Upper lobe of left lung (tissue), 6 donors: ENCODE data around the gene ASTL. TPM values are rescaled to one million over a fixed set of nuclear protein-coding genes. Genes with fewer than 3 reads are reported as not detected.

Experiments
- ATAC-seq, 2 donors: fragments of 200-7000 bp; cut with Tn5 transposase; one replicate each; pipeline ENCODE4 v1.9.1; 2022; ENCODE audit warnings: mild to moderate bottlenecking in 2 of 2, moderate library complexity in 2 of 2; ENCODE audit not compliant: low FRiP score in 2 of 2
- DNase-seq, 2 donors: peaks; one replicate each; pipeline ENCODE4 v3.0.0-alpha.2; 2019 to 2020
- H3K27ac ChIP-seq, 4 donors: fragments of 200-600 bp; sonication (generic); one replicate each; pipeline ENCODE4 v1.5.1; 2016 to 2019
- H3K27me3 ChIP-seq, 4 donors: fragments of 200-600 bp; sonication (generic); one replicate each; pipeline ENCODE4 v1.5.1; 2017 to 2019
- H3K36me3 ChIP-seq, 4 donors: fragments of 200-600 bp; sonication (generic); one replicate each; pipeline ENCODE4 v1.5.1; 2016 to 2019
- H3K4me1 ChIP-seq, 4 donors: fragments of 200-600 bp; sonication (generic); one replicate each; pipeline ENCODE4 v1.5.1; 2018 to 2019
- H3K4me3 ChIP-seq, 4 donors: fragments of 200-600 bp; sonication (generic); one replicate each; pipeline ENCODE4 v1.5.1; 2017 to 2019; ENCODE audit warnings: mild to moderate bottlenecking in 2 of 4, moderate library complexity in 1 of 4
- H3K9me3 ChIP-seq, 4 donors: fragments of 200-600 bp; sonication (generic); one replicate each; pipeline ENCODE4 v1.5.1; 2018 to 2019
- EP300 ChIP-seq, 4 donors: sonication (generic); formaldehyde crosslinking; IDR thresholded peaks; one replicate each; pipeline ENCODE4 v1.5.1; 2017; ENCODE audit warnings: antibody characterized with exemption in 4 of 4, control low read depth in 2 of 4
- POLR2A ChIP-seq, 4 donors: fragments of 450-650 bp; IDR thresholded peaks; one replicate each; pipeline ENCODE4 v1.5.1; 2016 to 2017; ENCODE audit warnings: antibody characterized with exemption in 4 of 4, mild to moderate bottlenecking in 2 of 4
- POLR2AphosphoS5 ChIP-seq, 2 donors: sonication (generic); formaldehyde crosslinking; IDR thresholded peaks; one replicate each; pipeline ENCODE4 v1.5.1; 2017; ENCODE audit warnings: antibody characterized with exemption in 2 of 2
- WGBS, 2 donors: methylation state at CpG; one replicate each; pipeline ENCODE4 v1.1.5; 2017 to 2018; 5-methylcytosine and 5-hydroxymethylcytosine counted together
- total RNA-seq, 6 donors: library from RNA; depleted of rRNA in 4 of 6; stranded (reverse); fragments of >200 nt in 4 of 6; gene quantifications; one replicate each; pipeline versions ENCODE4 v1.1.0 to v1.2.1, GENCODE V29; 2016 to 2021
- TF ChIP-seq, protein P1 (sequence below), 6 experiments: fragments of 450-650 bp in 4 of 6; fragments of 200-600 bp in 2 of 6; sonication (generic) in 2 of 6; IDR thresholded peaks; one replicate each; pipeline ENCODE4 v1.5.1; 2016 to 2019; ENCODE audit warnings: antibody characterized with exemption in 6 of 6
- donor health status: DM: no; HTN: no; CAD: no; lungs with moderate emphysema.
- donor health status: DM: no; HTN: yes; CAD: no; lungs with severe emphysema.

Gene ASTL
- total RNA-seq, 6 donors from 2014 or later, result 0.23 to 1.3 (median 0.27) TPM; not detected in 3

GRCh38 chr2:96091711-96092572 is 46.4 kb downstream of the ASTL start:
- H3K4me3 ChIP-seq, result no peak overlapping the region
- no peak for TF ChIP-seq POLR2AphosphoS5 (IDR thresholded peaks at IDR 0.05)
- no peak for TF ChIP-seq POLR2A (IDR thresholded peaks at IDR 0.05)
- TF ChIP-seq, protein P1, sequence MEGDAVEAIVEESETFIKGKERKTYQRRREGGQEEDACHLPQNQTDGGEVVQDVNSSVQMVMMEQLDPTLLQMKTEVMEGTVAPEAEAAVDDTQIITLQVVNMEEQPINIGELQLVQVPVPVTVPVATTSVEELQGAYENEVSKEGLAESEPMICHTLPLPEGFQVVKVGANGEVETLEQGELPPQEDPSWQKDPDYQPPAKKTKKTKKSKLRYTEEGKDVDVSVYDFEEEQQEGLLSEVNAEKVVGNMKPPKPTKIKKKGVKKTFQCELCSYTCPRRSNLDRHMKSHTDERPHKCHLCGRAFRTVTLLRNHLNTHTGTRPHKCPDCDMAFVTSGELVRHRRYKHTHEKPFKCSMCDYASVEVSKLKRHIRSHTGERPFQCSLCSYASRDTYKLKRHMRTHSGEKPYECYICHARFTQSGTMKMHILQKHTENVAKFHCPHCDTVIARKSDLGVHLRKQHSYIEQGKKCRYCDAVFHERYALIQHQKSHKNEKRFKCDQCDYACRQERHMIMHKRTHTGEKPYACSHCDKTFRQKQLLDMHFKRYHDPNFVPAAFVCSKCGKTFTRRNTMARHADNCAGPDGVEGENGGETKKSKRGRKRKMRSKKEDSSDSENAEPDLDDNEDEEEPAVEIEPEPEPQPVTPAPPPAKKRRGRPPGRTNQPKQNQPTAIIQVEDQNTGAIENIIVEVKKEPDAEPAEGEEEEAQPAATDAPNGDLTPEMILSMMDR (IDR thresholded peaks at IDR 0.05), result no peak
- TF ChIP-seq EP300 (IDR thresholded peaks at IDR 0.05), result no peak
- H3K9me3 ChIP-seq, result no peaks in the 10 kb centered on the region
- H3K4me1 ChIP-seq, result no peaks in the 10 kb centered on the region
- no peaks in the 10 kb centered on the region for H3K36me3 ChIP-seq
- 74 to 81% methylated on average over 8 to 18 of the region's 18 CpGs for WGBS, 2 donors
- no peak overlapping the region for H3K27ac ChIP-seq
- peak in 1 of 2 donors; percentile 10 for DNase-seq
- ATAC-seq, result no peak
- no peaks in the 10 kb centered on the region for H3K27me3 ChIP-seq

- DNase-seq, result no peak
- no peak overlapping the region for H3K4me3 ChIP-seq
- 91 to 92% methylated on average over 12 of the region's 14 CpGs for WGBS, 2 donors
Observed at GRCh38 chr2:96091141-96091710, 47.1 kb downstream of the ASTL start.

DNA sequence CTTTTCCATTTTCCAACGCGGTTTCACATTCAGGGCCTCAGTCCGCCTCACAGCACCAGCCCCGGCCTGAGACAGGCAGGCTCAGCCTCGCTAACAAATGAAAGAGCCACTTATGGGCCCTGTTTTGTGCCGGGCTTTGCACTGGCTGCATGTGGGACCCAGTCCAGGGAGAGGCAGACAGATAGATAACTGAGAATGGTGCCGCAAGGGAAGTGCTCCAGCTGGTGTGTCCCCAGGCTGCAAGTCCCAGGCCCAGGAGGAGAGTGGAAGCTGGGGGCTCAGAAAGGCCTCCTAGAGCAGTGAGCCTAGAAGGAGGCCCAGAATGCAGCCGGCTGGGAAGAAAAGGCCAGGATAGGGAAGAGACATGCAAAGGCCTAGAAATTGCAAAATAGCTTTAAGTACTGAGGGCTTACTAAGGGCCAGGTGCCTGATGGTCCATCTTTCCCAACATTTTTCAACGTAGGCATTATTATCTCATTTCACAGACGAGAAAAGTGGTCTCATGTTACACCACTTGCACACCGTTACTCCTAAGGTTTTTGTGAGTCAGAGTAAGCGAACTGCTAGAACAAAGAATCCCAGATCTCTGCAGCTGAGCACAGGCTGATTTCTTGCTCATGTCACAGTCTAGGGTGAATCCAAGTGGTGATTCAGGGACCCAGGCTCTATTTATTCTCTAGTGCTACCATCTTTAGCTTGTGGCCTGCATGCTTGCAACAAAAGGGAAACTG is 47.9 kb downstream of the ASTL start:
- DNase-seq, result peak; percentile 8 to 37
- H3K4me1 ChIP-seq, result no peaks in the 10 kb centered on the region
- TF ChIP-seq, protein P1 (IDR thresholded peaks at IDR 0.05), result no peak
- TF ChIP-seq POLR2AphosphoS5 (IDR thresholded peaks at IDR 0.05), result no peak
- TF ChIP-seq POLR2A (IDR thresholded peaks at IDR 0.05), result no peak
- TF ChIP-seq EP300 (IDR thresholded peaks at IDR 0.05), result no peak
- no peaks in the 10 kb centered on the region for H3K27me3 ChIP-seq
- WGBS, 2 donors, result 81 to 85% methylated on average over 12 of the region's 12 CpGs
- H3K36me3 ChIP-seq, result no peaks in the 10 kb centered on the region
- H3K27ac ChIP-seq, result no peak overlapping the region
- ATAC-seq, result no peak
- H3K4me3 ChIP-seq, result no peak overlapping the region
- H3K9me3 ChIP-seq, result no peaks in the 10 kb centered on the region

More at GRCh38 chr2:96091141-96091710, 47.1 kb downstream of the ASTL start:
- Histone ChIP-seq H3K27ac (no peak overlapping the region), H3K9me3 (no peaks in the 10 kb centered on the region), H3K36me3 (no peaks in the 10 kb centered on the region), H3K4me1 (no peaks in the 10 kb centered on the region), H3K27me3 (no peaks in the 10 kb centered on the region)
- TF ChIP-seq POLR2A (IDR thresholded peaks at IDR 0.05) (no peak), POLR2AphosphoS5 (IDR thresholded peaks at IDR 0.05) (no peak), EP300 (IDR thresholded peaks at IDR 0.05) (no peak)
- TF ChIP-seq, protein P1 (IDR thresholded peaks at IDR 0.05), result no peak
- ATAC-seq, result peak in 1 of 2 donors; percentile 8

DNA sequence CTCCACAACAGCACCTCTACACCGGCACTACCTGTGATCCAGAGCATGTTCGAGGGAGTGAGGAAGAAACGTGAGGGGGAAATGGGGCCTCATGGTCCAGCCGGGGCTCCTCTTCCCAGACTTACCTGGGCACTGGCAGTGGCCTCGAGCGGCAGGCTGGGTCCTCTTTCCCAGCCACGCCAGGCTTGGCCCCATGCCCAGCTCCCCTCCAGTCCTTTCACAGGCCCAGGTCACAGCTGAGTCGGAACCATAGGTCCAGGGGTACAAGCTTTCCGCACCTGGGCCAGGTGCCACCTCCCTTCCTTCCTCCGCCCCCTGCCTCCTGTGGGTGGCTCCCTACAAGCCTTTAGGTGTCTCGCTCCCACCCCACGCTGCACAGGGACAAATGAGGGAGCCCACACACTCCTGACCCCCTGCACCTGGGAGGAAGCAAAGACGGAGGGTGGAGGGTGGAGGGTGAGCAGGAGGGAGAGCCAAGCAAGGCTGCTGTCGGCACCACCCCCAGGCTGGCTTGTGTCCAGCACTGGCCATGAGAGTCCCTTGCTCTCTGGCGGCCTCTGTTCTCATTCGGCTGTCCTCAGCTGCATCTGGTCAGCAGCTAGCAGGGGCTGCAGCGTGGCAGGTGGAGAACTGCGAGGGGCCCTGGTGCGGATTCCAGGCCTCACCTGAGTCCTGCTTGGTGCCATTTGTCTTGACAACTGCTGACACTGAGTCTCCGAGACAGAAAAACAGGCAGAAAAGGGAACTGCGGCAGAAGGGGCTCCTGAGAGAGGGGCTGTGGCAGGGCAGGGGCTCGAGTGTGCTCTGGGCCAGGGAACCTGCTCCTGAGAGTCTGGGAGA is 48.7 kb downstream of the ASTL start:
- WGBS, 2 donors, result 70 to 75% methylated on average over 15 to 20 of the region's 22 CpGs
- Histone ChIP-seq H3K9me3 (no peaks in the 10 kb centered on the region), H3K4me3 (no peak overlapping the region), H3K27me3 (no peaks in the 10 kb centered on the region), H3K4me1 (no peaks in the 10 kb centered on the region), H3K36me3 (no peaks in the 10 kb centered on the region), H3K27ac (no peak overlapping the region)
- DNase-seq (peak in 1 of 2 donors; percentile 17), ATAC-seq (peak in 1 of 2 donors; percentile 22)
- TF ChIP-seq, protein P1 (IDR thresholded peaks at IDR 0.05), result no peak
- TF ChIP-seq EP300 (IDR thresholded peaks at IDR 0.05) (no peak), POLR2AphosphoS5 (IDR thresholded peaks at IDR 0.05) (no peak)
